GM18861 (cell line): Measurements from ENCODE around the gene KDM2A.
"Not testable (repeated sequence)": the region's sequence is repeated elsewhere in the genome, so short reads cannot be mapped to it uniquely, and the experiment has no call there.

Source experiments
- ATAC-seq: cut with Tn5 transposase; IDR thresholded peaks from one replicate; pipeline ENCODE4 v1.9.1; 2021; ENCODE audit not compliant: unreplicated experiment

The KDM2A gene

DNA sequence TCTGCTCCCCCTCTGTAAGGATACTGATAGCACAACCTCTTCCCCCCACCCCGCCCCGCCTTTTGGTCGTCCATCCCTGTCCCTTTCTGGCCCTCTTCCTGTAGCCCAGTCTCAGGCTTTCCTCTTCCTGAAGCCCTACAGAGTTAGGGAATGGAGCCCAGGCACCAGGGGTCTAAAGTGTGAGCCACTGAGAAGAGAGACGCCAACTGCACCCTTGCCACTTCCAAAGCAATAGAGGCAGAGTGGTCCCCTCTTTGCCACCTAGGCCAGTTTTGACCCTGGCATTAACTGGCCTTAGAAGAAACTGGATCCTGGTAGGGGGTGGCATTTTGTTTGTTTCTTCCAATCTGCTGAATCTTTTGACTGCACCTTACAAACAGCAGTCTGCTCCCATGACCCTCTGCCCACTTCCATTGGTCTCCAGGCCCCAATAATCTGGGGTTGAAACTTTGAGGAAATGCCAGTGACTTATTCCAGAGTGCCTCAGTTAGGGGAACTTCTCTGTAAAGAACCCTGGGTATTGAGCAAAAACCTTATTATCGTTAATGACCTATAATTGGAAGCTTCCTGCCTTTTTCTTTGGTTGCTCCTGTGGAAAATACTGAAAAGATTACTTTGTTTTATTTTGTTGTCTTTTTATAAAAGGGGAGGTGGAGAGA lies 137.5 kb downstream of the KDM2A start:
- ATAC-seq, result no peak

DNA sequence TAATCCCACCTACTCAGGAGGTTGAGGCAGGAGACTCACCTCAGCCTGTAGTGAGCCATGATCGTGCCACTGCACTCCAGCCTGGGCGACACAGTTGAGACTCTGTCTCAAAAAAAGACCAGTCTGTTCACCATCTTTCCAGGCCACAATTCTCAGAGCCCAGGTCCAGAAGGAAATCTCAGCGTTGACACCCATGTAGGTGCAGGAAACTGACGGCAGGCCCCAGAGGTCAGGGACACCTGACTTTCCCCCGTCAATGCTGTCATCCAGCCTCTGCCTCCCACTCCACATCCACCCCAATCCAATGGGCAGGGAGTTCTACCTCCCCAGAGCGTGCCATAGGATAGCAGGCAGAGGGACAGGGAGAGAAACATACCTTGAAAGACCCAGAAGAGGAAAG lies 141.3 kb downstream of the KDM2A start:
- ATAC-seq, result no peak

DNA sequence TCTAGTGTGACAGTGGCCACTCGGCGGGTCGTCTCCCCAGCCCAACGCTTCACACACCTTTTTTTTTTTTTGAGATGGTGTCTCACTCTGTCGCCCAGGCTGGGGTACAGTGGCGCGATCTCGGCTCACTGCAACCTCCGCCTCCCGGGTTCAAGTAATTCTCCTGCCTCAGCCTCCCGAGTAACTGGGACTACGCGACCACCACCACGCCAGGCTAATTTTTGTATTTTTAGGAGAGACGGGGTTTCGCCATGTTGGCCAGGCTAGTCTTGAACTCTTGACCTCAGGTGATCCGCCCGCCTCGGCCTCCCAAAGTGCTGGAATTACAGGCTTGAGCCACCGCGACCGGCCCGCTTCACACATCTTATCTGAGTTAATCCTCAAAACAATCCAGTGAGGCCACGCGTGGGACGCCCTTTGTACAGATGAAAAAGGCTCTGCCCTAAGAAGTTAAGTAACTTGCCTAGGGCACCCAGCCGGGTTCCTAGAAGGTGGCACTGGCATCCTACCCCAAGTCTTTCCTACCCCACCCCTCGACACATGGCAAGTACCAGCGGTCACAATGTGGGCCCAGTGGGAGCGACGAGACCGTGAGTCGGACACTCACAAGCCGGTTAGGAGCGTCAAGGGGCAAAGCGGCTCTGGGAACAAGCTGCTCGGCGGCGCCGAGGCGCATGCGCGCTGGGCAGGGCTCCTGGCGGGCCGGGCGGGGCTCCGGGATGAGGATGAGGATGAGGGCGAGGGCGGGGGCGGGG lies 142.0 kb downstream of the KDM2A start:
- not testable (repeated sequence) for ATAC-seq

DNA sequence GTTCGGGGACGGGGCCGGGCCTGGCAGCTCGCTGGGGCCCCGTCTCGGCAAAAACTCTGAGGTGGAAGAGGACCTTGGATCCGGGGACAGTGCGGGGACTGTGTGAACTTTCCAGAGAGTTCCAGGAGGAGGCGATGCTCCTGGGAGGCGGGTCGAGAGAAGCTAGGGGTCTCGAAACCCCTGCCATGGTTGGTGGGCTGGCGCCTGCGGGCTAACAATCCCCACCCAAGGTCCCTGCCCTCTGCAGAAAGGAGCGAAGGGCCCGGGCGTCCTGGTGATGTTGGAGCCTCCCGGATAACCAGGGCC lies 142.5 kb downstream of the KDM2A start:
- no peak for ATAC-seq

DNA sequence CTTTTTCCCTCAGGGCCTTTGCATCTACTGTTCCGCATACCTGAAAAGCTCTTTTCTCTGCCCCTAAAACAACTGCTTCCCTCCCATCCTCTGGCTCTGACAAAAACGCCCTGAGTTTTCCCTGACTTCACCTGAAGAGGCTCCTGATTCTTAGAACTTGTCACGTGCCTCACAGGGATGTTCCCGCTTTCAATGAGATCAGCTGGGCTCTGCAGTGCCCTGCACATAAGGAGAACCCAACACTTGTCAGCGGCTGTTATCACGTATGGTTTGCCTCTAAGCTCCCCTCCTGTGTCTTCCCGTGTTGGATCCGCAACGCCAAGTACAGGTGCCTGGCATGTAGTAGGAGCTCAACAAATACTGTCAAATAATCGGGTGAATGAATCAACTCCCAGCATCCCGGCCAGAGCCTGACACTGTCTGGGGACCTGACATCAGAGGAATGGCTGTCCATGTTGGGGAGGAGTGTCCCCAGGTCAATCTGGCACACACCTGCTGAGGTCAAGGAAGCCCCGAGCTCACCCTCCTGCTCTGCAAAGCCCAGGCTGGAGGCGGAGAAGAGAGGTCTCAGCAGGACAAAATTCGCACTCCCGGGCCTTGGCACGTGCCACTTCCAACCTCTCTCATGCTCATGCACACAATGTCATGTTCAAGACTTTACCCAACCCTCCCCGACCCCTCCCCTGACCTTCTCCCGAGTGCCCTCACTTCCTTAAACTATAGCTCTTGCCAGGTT lies 143.1 kb downstream of the KDM2A start:
- no peak for ATAC-seq

DNA sequence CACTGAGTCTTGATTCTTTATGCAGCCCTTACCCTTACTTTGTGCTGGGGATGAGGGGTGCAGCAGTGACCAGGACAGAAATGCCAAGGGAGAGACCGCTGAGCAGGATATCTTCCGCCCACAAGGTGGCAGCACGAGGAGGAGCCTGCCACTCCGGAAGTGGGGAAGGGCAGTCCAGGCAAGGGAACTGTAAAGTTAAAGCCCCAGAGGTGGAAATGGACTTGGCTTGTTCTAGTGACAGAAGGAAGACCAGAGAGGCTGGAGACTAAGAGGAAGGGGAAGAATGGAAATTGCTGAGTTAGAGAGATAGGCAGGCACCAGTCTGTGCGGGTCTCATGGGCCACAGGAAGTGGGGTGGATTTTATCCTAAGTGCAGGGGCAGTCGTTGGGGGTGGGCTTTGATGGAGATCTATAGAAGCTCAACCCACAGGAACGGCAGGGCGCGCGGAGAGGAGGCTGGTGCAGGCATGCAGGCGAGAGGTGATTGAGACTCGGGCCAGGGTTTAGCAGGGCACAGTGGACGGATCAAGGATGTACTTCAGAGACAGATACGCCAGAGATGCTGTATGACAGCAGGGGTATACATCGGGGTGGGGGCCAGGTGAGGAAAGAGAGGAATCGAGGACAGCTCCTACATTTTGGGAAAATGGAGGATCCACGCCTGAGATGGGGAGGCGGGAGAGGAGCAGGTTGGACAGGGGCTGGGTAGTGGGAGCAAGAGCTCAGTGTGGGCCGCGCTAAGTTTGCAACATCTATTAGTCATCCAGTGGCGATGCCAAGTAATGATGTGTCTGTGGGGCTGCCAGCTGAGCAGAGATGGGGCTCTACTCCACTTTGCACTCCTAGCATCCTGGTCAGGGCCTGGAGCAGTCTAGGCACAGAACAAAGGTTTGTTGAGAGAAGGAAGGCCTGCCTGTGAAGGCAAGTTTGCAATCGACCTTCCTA lies 143.9 kb downstream of the KDM2A start:
- no peak for ATAC-seq

DNA sequence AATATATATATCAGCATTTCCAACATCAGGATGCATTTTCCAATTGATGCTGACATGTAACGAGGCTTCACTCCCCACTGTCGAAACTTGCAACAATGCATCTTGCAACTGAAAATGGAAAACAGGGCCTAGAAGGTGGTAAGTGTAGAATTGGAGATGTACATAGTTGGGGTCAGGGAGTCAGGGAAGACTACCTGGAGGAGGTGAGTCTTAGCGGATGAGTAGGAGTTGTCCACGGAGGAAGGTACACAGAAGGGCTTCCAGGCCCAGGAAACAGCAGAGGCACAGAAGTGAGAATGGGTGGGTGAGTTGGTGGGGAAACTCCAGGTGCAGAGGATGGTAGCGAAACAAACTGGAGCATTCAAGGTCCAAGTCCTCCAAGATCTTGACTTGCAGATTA lies 145.2 kb downstream of the KDM2A start:
- ATAC-seq, result no peak

DNA sequence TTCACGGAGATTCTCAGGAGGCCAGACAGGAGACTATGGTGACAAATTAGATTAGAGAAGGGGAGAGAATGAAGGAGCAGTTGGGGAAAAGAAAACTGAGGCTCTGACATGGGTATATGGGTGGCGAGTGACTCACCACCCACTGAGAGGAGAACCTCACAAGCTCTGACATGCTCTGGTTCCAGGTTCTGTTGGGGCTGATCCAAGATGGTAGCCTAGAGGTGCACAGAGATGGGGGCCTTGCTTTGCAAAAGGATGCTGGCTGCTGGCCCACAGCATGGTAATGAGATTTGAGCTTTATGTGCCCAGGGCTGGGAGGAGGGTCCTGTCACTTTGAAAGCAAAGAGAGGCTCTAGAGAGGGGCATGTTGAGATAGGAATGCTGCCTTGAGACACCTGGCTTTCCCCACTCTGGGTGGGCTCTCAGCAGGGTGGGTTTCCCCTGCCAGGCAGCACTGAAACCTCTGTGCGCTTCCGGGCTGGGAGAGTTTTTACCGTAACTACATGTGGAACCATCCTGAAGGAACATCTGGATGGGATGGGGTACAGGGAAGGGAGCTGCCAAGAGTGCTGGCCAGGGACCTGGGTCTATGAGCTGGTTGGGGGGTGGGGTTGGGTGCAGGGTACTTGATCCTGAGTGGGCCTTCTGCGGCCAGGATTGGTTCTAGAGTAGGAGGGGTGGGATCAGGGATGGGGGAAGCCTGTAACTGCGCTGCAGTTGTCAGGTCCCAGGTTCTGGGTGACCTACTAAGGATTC lies 146.0 kb downstream of the KDM2A start:
- ATAC-seq, result no peak

DNA sequence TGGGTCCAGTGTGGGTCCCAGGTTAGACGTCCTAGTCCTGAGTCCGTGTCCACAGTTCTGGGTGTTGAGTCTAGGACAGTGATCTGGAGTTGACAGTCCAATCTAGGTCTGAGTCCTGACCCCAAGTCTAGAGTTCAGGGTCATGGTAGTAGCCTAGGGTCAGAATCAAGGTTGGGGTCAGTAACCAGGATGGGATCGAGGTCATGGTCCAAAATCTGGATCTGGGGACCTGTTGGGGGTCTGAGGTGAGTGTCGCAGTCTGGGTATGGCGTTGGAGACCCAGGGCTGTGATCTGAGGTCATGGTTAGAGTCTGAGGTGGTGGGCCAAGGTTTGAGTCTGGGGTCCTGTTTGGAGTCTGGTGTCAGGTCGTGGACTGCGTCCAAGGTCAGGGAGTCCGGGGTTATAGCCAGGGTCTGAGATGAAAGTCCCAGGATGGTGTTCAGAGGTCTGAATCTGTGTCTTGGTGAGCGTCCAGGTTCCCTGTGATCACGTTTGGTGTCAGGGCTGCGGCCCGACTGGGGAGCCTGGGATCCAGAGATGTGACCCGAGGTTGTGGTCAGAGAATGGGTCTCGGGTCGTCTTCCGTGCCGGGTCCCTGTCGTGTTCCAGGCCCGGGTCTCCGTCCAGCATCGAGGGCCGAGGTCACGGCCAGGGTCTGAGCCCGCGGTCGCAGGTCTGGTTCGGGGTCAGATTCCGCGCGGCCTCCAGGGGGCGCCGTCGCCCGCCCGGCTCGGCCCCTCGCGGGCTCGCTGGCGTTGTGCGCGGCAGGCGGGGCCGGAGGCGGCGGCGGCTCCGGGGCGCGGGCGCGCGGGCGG lies 146.8 kb downstream of the KDM2A start:
- no peak for ATAC-seq

DNA sequence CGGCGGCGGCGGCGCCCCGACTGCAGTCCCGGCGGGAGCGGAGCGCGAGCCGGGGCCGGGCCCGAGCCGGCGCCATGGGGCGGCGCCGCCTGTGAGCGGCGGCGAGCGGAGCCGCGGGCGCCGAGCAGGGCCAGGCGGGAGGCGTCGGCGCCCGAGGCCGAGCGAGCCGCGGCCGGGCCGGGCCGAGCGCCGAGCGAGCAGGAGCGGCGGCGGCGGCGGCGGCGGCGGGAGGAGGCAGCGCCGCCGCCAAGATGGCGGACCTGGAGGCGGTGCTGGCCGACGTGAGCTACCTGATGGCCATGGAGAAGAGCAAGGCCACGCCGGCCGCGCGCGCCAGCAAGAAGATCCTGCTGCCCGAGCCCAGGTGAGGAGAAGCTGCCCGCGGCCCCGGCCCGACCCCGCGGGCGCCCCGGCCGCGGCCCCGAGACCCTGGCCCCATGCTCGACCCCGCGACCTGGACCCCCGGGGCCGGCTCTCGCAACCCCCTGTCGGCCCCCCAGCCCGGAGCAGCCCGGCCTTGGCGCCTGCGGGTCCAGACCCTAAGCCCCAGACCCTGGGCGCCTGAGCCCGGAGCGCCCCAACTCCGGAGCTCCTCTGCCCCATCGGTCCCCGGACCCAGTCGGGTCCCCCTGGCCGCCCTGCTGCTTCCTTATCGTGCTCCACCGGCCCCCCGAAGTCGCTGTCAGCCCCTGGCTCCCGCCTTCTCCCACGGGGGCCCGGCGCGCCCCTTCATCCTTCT lies 147.6 kb downstream of the KDM2A start, which contains the start of gene GRK2:
Gene GRK2, plus strand, starts transcription at position 25 of the 739 bp plus-strand sequence. Its CDS starts 227 bp downstream, at position 252.
- ATAC-seq, result no peak

DNA sequence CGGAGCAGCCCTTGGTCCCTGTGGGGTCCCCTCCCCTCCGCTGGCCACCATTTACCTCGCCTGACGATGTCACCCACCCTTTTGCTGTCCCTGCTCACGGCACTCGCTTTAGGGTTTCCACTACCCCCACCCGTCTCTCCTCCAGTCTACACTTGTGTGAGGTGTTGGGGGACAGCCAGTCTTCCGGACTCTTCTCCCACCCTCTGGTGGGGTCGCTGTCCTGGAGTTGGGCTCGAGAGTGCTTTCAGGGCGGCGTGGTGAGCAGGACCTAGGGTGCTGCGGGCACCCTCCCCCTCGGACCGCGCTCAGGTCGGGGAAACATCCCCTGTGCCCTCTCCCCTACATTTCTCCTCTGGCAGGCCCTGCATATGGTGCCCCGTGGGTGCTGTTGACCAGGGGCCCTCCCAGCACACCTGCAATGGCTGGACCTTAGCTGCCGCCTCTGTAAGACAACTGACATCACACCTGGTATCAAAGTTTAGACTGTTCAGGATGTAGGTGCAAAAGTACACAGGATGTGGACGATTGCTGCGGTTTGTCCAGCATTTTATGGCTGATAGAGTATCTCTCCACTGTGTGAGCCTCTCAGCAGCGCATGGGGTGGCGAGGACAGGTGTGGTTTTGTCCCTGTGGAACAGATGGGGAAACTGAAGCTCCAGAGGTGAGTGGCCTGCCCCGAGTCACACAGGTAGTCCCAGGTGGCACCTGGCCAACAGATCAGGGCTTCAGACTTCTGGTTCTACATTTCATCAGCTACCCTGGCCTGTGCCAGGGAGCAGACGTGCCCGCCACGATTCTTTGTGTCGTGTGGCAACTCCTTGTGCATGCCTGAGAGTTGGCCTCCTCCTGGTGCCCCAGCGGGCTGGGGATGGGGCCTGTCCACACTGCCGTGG lies 148.4 kb downstream of the KDM2A start:
- ATAC-seq, result peak; percentile 5

DNA sequence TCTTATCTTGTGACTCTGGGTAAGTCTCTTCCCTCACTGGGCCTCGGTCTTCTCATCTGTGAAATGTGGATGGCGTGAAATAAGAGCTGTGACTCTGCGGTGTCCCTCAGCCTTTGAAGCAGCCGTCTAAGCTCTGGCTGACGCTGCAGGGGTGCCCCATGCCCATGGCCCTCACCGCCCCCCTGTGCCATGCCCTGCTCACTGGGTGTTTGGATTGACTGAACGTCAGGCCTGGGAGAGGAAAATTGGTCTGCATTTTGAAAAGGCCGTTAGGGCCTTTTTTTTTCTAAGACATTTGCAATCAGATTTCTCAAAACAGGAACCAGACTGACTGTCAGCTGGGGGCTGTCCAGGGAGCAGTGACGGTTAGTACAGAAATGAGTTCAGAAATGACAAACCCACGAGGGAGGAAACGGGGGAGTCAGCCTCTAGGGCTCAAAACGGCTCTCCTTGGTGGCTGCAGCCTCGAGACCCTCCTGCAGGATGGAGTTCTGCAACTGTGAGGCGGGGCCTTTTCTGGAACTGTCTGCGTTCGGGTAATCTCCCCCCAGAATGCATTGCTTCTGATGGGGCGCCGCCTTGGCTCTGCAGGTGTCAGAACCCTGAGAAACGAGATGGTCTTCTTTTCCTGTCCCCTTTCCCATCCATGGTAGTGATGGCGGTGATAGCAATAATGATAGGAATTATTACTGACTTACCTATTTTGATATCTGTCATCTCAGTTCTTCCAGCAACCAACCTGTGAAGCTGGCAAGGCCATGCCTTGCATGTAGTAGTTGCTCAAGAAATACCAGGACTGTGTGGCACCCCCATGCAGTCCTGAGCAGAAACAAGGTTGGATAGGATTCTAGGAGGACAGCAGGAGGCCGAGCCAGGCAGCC lies 149.3 kb downstream of the KDM2A start:
- peak; percentile 29 for ATAC-seq

DNA sequence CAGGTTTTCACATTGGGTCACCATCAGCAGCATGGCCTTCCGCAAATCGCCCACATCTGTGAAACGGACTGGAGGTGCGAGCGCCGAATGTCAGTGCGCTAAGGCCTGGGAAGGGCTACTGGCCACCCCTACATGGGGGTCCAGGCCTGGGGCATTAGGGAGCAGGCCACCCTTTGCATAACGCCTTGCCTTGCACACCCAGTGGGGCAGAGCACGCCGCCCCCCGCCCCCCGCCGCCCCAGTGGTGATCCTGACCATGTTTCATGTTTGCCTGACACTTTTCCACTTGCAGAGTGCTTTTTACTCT lies 149.9 kb downstream of the KDM2A start:
- no peak for ATAC-seq

DNA sequence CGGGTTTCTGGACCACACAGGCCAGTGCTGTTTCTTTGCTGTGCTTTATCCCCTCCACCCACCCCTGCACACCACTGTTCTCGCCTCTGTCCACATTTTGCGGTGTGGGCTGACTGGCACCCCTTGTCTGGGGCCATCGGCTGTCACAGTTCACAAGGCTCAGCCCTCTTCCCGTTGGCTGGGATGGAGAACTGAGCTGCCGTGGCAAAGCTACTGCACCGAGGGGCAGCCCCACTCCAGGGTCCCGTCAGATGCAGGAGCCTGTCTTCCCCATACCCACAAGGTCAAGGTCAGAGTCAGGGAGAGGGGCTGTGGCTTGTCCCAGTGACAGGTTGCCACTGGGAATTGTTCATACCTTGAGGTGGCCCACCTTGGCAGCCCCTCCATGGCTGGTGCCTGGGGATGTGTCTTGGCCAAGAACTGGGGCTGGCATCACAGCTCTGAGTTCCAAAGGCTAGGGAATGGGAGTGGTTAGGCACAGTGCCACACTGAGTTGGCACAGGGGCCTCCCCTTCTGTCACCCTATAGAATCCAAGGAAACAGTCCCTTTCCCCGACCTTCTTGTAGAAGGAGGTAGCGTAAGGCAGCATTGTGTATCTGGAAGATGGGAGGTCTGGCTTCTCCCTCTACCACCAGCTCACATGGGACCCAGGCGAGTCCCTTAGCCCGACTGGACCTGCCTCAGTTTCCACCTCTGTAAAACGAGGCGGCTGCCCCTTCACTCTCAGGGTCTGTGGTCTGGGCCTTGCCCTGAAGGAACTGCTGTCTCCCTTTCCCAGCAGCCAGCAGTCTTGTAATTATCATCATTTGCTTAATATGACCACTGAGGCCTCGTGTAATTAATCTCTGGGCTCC lies 150.6 kb downstream of the KDM2A start:
- no peak for ATAC-seq

DNA sequence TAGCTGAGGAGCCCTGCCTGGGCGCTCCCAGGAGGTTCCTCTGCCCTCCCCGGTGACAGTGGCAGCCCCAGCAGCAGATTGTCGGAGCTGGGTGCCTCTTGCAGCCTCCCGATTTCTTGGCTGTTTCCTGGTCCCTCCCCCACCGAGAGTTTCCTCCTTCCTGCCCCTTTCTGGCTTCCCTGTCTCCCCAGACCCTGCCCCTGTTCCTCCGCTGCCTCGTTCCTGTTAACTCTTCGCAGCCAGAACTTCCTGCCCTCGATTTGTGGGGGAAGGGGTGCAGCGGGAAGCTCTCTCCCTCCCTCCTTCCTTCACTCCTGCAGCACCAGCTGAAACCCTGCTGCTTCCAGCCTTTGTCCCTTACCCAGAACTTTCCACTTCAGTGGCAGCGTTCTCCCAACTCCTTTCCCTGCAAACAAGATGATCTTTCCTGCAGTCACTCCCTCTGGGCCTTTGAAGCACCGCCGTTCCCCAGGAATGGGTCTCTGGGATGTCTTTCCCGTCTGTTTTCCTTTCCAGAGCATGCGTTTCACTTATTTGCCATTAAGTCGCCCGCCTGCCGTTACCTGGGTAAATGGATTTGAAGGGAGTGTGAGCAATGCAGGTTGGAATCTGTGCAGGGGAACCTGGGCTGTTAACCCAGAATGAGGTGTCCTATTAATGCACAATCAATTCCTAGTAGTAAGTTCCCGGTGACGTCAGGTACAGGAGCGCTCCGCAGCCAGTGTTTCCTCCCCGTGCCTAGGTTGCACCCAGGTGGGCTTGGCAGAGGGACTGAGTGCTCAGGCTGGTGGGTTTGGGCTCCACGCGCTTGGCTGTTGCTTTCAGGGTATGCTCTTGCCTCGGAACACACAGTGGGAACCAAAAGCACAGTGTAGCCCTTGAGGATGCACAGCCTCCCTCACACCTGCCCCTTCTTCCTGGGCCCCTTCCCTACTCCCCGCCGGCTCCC lies 151.5 kb downstream of the KDM2A start:
- ATAC-seq, result no peak
